Measurements from ENCODE around the gene TMEM270.
A peak's percentile ranks its signal among the peaks of the same experiment; 100 is the strongest.

The TMEM270 gene

DNA sequence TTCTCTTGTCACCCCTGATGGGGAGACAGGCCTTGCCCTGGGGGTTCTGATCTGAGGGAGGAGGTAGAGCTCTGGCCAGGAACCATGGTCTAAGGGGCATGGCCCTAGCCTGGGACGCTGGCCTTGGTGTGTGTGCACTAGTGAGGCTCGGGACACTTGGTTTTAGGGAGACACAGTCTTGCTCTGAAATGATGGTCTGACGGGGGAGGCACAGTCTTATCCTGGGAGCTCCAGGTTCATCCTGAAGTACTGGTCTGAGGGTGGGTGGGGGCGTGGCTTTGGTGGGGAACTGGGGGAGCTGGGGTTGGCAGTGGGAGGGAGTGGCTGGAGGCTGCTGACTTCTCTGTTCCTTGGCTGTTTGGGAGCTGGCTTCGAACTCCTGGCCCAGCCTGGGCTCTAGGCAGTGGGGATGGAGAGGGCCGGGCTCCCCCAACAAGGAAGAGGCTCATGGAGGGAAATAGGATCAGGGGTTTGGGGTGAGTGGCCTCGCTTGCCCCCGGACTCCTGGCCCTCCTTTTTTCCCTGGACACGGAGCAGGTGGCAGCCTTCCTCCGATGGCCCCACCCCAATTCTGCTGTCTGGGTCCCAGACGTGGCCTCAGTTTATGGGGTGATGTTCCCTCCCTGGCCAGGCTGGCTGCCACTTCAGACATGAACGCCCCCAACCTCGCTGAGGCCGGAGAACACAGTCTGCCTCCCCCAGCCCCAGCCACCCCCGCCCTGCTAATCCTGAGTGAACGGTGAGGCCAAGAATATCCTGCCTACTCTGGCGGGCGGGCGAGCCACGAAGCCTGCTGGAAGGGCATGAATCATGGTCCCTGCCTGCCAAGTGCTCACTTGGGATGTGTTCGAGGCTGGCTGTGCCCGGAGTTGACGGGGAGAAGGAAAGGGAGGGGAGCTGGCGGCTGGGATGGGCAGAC, 43.5 kb downstream of the TMEM270 start:
- DNase-seq = peak in 28 of 58 donors; percentile 7 to 66 (median 36)

DNA sequence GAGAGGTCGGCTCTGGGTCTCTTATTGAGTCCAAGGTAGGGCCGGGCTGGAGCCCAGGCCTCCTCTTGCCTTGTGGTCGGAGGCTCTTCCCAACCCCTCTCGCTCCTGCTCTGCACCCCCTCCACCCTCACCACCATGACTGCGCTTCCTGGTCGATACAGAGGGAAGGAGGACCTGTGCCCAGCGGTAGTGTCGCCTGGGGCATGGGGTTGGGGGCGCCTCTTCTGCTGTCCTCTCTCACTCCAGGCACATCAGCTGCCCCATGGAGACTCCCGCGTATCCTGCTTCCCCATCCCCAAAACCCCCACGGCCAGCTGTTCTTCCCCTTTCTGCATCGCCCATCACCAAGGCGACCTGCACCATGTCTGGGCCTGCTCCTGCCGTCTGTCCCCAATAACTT, 44.4 kb downstream of the TMEM270 start:
- no peak for DNase-seq

DNA sequence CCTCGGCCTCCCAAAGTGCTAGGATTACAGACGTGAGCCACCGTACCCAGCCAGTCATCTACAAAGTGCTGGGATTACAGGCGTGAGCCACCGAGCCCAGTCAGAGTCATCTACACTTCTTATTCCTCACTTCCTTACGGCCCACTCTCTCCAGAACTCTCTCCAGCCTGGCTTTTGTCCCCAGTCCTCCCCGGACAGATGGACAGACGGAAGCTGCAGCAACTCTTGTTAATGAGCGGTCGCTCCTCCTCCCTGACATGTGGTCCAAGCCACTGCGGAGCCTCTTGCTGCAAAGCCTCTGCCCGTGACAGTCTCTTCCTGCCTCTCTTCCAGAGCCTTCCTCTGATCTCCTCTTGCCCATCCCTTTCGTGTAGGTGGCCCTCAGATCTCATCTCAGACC, 45.9 kb downstream of the TMEM270 start:
- no peak for DNase-seq

DNA sequence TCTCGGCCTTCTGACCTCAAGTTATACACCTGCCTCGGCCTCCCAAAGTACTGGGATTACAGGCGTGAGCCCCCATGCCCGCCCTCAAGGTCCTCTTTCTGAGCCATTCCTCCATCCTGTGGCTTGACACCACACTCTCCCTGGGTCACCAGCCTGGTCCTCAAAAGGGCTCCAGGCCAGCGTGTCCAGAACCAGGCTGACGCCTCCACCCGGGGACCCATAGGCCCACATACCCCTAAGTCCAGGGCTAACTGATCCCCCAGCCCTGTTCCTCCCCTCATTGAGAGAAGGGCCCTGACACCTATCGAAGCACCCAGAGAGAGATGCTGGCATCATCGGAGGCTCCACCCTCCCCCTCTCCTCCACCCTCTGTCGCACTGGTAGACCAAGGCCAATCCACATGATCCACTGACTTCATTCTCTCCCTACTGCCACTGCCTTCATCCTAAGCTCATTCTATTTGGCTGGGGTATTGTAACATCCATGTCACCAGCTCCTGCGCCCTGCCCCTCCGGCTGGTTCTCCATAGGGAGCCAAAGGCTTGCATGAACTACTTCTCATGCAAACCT, 46.7 kb downstream of the TMEM270 start:
- DNase-seq = no peak

DNA sequence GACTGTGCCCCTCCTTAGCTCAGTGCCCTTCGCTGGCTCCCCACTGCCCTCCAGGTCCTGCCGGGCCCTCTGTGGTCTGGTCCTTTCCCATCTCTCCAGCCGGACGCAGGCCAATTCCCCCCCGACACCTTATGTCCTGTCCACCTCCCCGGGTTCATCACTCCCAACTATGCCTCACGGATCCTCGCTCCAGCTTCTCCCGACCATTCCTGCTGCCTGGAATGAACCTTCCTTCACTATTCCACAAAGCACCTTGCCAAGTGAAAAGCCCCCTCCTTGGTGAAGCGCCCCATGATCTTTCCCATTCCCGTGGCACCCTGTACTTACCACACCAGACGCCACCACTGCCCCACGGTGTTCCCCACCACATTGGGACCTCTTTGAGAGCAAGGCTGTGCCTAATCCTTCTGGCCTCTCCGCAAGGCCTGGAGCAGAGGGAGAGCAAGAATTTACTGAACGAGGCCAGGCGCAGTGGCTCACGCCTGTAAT, 47.2 kb downstream of the TMEM270 start:
- no peak for DNase-seq

DNA sequence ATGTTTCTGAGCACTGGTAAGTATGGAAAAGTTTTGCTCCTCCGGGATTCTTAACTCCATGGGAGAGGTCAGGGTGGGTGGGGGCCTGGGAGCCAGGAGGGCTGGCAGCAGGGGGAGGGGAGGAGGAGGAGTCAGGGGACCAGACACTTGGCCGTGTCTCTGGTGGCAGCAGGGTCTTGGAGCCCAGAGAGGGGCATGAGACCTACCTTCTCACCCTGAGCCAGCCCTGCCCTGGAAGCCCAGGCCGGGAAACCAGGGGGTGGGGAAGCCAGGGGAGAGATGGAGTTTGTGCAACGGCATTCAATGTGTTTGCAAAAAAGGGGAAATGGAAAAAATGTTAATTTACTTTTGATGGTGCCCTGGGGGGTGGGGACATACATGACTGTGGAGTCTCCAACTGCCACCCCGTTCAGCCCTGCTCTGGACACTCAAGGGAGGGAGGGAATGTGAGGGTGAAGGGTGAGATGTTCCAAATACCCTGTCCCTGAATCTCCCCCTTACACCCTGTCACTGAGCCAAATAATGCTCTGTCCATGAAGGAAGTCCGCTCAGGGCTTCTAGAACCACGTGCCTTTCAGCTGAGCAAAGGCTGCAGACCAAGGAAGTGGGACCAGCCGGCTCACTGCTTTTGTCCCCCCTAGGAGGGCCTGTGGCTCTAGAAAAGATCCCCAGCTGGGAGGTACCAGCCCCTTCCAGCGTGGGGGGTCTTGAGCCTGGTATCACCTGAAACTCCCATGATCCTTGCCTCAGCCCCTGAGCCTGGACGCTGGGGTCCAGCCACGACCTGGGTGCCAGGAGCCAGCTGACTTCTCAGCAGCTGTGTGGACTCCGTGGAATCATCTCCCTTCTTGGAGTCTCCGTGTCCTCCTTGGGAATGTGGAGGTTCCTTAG, 48.3 kb downstream of the TMEM270 start:
- DNase-seq = peak in 9 of 58 donors; percentile 4 to 60 (median 15)

DNA sequence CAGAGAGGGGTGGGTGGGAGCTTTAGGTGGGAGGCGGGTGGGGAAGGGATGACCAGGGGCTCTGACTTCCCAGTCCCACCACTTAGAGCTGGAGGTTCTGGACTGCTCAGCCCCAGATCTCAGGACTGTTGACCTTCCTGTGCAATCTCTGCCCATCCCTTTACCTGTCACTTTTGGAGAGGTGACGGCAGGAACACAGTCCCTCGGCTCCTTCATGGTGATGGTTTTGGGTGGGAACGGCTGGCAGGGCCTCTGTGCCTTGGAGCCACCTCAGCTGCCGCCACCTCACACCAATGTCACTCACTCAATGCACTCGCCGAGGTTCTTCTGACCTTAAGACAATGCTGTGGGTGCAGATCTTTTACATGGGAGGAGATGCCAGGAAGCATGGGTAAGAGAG, 49.0 kb downstream of the TMEM270 start:
- no peak for DNase-seq

DNA sequence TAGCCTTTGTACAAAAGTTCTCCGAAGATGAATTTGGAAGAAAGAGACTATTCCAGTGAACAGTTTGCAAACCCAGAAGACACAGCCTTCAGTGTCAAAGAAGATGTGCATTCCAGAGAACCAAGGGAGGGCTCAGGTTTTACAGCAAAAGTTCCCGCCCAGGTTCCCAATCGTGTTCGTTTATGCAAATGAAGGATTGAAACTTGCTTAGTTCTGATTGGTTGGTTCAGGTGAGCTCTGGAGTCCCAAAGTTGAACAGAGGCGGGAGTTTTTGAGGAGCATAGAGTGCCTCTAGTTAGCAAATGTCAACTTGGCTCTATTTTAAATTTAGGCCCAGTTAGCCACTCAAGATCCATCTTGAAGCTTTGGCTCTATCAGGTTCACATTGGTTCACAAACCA, 51.3 kb downstream of the TMEM270 start:
- no peak for DNase-seq
